ENCODE measurements around the gene HES6. TPM values are rescaled to one million over a fixed set of nuclear protein-coding genes. Genes with fewer than 3 reads are reported as not detected.
A peak's percentile ranks its signal among the peaks of the same experiment; 100 is the strongest.

HES6 gene
- total and polyA plus RNA-seq, 10 of the 15 experiments (the other 5 are each of a cell fraction or from before 2014, with no cell fraction given): 0.11 to 1.7 (median 0.83) TPM

DNA sequence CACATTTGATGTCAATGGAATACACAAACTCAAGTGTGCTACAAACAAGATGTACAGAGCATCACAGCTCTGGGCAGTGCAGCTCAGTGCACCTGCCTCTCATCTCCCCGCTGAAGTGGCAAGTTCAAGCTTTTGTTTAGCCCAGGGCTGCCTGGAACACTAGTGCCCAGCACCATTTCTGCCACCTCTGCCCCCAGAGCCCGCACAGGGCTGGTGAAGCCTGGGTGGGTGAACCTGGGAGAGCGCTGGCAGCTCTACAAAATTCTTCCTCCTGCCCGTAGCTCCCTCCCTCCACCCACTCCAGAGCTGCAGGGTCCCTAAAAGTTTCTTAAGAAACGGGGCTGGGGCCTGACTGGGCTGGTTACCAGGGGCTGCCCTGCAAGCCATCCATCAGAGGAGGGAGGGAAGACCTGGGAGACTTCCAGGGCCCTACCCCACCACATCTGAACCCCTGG is 1.5 kb downstream of the HES6 start:
- ChIA-PET CTCF (no interaction called here), SMC1A (ENCODE audit: uncharacterized antibody, unreplicated experiment) (no interaction called here), RAD21 (ENCODE audit: unreplicated experiment) (no interaction called here), POLR2A (no interaction called here)
- ATAC-seq: no peak
- peak; percentile 7 for FAIRE-seq
- TF ChIP-seq ZNF622 (IDR thresholded peaks at IDR 0.05): no peak
- no peak for TF ChIP-seq MTA3 (IDR thresholded peaks at IDR 0.05; ENCODE audit: borderline replicate concordance, low read length)
- no peak for TF ChIP-seq HCFC1 (IDR thresholded peaks at IDR 0.05; ENCODE audit: low read length)
- no peak for TF ChIP-seq MTA2 (IDR thresholded peaks at IDR 0.05; ENCODE audit: low read depth)
- no peak for TF ChIP-seq MXI1 (IDR thresholded peaks at IDR 0.05; ENCODE audit: low read depth, low read length)
- TF ChIP-seq SREBF1 (IDR thresholded peaks at IDR 0.05; ENCODE audit: low read length): no peak
- no peak for TF ChIP-seq BCL3 (IDR thresholded peaks at IDR 0.05; ENCODE audit: borderline replicate concordance, insufficient read depth, low read depth, low read length, poor library complexity, severe bottlenecking)
- TF ChIP-seq NR2C1 (IDR thresholded peaks at IDR 0.05): no peak
- TF ChIP-seq ZZZ3 (IDR thresholded peaks at IDR 0.05; ENCODE audit: control insufficient read depth, insufficient read length, low read depth): no peak
- no peak for TF ChIP-seq NFYB (IDR thresholded peaks at IDR 0.05; ENCODE audit: insufficient read depth, low read depth, low read length)
- H3K36me3 ChIP-seq (ENCODE audit: control insufficient read depth in 2 of 2, insufficient read depth in 2 of 2, low read length in 1 of 2): no peaks in the 10 kb centered on the region
- no peak overlapping the region for H2AFZ ChIP-seq (ENCODE audit: control insufficient read depth, low read depth, low read length)
- in situ Hi-C loops (cut with MboI): no loop called here
- 0 out of 2 replicates have a peak, but pooled peaks cover 3% of the 10 kb centered on the region for H3K4me1 ChIP-seq (ENCODE audit: control insufficient read depth, insufficient read depth, low read length)
- intact Hi-C loops (cut with micrococcal nuclease; ENCODE audit: unreplicated experiment): no loop called here
- no peaks in the 10 kb centered on the region for H4K20me1 ChIP-seq (ENCODE audit: control insufficient read depth, insufficient read depth)
- no peaks in the 10 kb centered on the region for H3K79me2 ChIP-seq (ENCODE audit: control insufficient read depth, insufficient read depth, low read length)
- H3K4me3 ChIP-seq: no peak overlapping the region
- no peak for DNase-seq (ENCODE audit: low read depth, low spot score)
- H3K27me3 ChIP-seq (replicated peaks in 1 of 2; ENCODE audit: control insufficient read depth in 2 of 2, insufficient read depth in 2 of 2, low read length in 1 of 2): peaks cover 0 to 12% of the 10 kb centered on the region in 2 experiments; a peak in 3 of 4 replicates
- no peak overlapping the region for H3K4me2 ChIP-seq (ENCODE audit: control insufficient read depth, insufficient read depth)
- no TSS peak for BruUV-seq (replicated peaks)
- WGBS (ENCODE audit: insufficient coverage, insufficient replicate concordance, low lambda C conversion rate, missing lambda C conversion rate): 44% methylated on average over 5 of the region's 5 CpGs
- no peaks in the 10 kb centered on the region; the same call in 2 of the 3 replicates for H3K9me3 ChIP-seq (replicated peaks; ENCODE audit: control insufficient read depth, insufficient read depth, low read length)
- no peak overlapping the region for H3K9ac ChIP-seq (ENCODE audit: control insufficient read depth, insufficient read depth, low read length)
- H3K27ac ChIP-seq (ENCODE audit: control insufficient read depth, insufficient read depth): no peak overlapping the region

All from GM12878 (cell line).